Activated CD4-positive, alpha-beta T cell treated with anti-CD3 and anti-CD28 coated beads, Interleukin-2, amount 50 U/mL, for 4 hours (primary cell): ENCODE measurements around the gene HYDIN.
"Not testable (repeated sequence)": the region's sequence is repeated elsewhere in the genome, so short reads cannot be mapped to it uniquely, and the experiment has no call there.

Source experiments
- DNase-seq, 2 experiments: peaks; one replicate each; pipeline ENCODE4 v3.0.0-alpha.2; 2020

HYDIN gene

GRCh38 chr16:70818088-70818487, 412.4 kb downstream of the HYDIN start:
- not testable (repeated sequence) for DNase-seq

DNA sequence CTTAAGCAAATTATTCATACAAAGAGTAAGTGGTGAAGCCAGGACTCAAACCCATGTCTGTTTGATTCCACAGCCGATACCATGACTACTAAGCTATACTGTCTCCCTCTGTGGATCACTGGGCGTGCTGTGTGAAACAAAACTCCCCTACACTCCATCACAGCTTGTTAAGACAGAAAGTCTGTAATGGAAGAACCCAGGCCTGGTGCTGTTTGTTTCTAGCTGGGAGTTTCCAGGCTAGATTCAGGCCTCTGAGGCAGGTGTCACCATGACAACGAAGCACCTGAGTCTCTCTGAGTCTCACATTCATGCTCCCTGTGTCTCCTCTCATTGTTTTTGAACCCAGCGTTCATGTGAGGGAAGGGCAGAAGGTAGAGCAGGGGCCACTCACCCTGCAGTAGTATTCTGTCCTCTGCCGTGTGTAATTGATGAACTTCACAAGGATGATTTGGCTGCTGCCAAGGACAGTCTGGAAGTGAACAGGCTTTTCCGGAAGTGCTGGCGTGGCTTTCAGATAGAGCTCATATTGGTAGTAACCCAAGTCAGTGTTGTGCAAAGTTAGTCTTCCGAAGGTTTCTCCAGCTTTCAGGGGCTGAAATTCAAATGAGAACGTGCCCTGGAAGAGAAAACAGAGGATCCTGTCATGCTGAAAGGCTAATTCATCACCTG, 421.0 kb downstream of the HYDIN start:
- no peak for DNase-seq

GRCh38 chr16:70808371-70808770, 422.2 kb downstream of the HYDIN start:
- no peak for DNase-seq

DNA sequence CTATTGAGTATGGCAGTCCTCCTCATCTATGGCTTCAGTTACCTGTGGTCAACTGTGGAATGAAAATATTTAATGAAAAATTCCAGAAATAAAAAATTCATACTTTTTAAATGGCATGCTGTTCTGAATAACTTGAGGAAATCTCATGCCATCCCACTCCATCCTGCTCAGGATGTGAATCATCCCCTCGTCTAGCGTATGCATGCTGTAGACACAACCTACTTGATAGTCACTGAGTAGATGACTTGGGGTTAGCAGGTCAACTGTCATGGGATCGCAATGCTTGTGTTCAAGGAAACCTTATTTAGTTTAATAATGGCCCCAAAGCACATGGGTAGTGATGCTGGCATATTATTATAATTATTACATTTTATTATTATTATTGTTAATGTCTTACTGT, 424.7 kb downstream of the HYDIN start:
- DNase-seq: no peak

DNA sequence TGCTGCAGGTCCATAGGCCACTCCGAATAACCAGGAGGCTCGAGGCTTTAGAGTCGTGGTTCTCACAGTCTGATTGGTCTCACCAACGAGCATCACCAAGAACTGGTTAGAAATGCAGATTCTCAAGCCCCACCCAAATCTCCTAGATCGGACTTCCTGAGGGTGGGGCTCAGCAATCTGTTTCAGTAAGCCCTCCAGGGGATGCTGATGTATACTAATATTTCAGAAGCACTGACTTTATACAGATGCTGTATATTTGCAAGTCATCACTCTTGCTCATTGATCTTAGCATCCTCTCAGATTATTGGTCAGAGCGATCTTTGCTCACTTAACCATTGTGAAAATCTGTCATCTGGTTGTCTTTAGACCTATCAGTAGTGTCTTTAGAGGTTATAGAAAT, 425.1 kb downstream of the HYDIN start:
- no peak for DNase-seq

DNA sequence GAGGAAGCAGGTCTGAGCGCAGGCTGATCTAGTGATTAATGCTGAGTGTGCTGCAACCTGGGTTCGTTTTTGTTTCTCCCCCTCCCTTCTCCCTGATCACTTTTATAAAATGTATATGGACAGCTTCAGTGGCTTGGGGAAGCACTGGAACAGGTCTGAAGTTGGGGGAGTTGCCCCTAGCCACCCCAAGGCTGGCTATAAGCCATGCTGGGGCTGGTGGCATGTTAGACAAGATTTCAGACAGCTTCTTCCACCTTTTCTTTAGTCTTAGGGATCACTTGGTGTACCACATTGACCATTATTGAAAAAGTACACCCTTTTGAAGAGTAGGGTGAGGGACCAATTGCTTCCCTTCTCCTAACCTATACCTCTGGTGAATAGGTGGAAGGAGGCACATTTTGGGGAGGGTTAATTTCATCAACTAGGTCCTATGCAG, 425.8 kb downstream of the HYDIN start:
- no peak for DNase-seq

DNA sequence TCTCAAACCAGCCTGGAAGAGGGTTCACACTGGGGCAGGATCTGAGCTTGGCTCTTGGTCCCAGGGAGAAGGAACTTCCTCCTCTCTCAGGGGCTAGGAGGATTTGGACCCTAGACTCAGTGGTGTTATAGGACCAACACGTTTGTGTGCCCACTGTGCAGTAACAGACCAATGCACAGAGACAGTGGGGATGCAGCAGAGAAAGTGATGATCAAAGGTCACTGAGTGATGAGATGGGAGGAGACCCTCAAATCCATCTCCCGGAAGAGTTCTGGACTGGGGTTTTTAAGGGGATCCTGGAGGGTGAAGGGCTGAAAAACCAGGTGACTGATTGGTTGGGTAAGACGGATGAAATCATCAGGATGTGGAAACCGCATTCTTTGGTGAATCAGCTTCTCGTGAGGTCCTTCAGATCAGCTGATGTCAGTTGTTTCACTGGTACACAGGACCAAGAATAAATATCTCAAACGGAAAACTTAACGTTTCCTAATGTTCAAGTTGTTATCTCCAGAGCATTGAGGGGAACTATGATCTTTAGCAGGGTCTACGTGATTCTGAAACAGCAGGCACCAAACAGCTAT, 426.3 kb downstream of the HYDIN start:
- no peak for DNase-seq

DNA sequence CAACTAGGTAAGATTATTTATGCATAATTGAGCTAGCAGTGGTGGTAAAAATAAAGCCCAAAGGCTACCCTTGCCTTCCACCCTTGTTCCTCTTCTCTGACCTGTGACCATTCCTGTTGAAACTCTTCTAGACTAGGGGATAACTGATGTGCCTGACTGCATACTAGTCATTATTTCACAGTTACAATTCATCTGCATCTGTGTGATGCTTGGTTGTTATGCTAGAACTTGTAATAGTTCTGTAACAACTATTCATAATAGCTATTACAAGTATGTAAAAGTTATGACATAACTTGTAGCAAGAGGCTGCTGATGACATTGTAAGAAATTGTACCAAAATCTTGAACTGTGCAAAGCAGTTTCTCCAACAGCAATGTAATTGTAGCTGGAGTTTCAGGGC, 427.2 kb downstream of the HYDIN start:
- DNase-seq: no peak

GRCh38 chr16:70801611-70802010, 428.9 kb downstream of the HYDIN start:
- no peak for DNase-seq

DNA sequence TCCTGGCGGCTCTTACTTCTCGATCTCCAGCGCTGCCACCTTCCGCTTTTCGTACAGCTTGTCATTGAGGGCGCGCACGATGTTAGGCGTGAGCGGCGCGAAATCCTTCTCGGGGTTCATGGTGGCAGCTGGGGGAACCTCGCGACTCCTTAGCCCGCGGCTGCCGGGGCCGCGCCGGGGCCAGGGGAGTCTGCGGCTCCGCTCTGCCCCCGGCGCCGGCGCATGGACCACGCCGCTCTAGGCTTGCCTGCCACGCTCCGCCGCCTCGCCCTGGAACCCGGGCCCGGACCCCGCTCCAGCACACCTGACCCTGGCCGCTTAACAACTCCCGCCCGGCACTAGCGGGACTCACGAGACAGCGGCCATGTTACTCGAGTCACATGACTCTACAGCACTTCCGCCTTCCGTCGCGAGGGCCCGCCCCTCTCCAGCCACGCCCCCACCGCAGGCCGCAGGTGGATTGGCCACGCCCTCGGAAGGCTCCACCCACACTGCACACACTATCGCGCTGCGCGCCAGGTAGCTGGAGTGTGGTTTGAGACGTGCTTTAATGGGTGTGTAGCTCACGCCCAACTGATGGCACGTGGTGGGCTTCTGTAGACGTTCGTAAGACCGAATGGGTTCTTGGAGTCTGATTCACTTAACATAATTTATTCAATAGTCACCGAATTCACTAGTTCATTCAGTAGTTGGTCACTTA, 429.6 kb downstream of the HYDIN start, which contains the start of gene VAC14:
VAC14 (minus strand) TSS at position 378 of the 700 bp plus-strand sequence; CDS start at position 120, 258 bp downstream.
- DNase-seq: peak; percentile 96 to 98

- no peak for DNase-seq
These were observed 430.2 kb downstream of the HYDIN start for GRCh38 chr16:70800311-70800710.

GRCh38 chr16:70796301-70796700, 434.2 kb downstream of the HYDIN start:
- no peak for DNase-seq

DNA sequence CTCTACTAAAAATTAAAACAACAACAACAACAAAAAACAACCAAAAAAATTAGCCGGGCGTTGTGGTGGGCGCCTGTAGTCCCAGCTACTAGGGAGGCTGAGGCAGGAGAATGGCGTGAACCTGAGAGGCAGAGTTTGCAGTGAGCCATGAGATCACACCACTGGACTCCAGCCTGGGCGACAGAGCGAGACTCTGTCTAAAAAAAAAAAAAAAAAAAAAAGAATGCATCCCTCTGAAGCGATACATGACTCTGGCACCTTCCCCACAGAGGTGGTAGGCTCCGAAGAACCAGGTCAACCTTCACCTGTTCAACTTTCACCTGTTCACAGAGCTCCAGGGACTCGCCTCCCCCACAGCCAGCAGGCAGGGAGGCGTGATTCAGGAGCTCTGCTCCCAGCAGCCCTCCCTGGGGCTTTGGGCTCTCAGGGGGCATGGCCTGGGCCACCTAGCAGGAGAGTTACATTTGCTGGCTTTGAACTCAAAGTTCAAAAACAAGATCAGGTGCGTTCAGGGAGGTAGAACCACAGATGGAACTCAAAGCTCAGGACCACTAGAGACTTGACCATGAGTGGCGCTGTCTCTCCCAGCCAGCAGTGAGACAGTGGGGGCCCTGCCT, 435.1 kb downstream of the HYDIN start:
- no peak for DNase-seq

GRCh38 chr16:70793851-70794502, 436.5 kb downstream of the HYDIN start:
- DNase-seq: no peak

- no peak for DNase-seq
These were observed 439.7 kb downstream of the HYDIN start for GRCh38 chr16:70790815-70791214.

GRCh38 chr16:70789595-70790447, 440.7 kb downstream of the HYDIN start:
- no peak for DNase-seq

DNA sequence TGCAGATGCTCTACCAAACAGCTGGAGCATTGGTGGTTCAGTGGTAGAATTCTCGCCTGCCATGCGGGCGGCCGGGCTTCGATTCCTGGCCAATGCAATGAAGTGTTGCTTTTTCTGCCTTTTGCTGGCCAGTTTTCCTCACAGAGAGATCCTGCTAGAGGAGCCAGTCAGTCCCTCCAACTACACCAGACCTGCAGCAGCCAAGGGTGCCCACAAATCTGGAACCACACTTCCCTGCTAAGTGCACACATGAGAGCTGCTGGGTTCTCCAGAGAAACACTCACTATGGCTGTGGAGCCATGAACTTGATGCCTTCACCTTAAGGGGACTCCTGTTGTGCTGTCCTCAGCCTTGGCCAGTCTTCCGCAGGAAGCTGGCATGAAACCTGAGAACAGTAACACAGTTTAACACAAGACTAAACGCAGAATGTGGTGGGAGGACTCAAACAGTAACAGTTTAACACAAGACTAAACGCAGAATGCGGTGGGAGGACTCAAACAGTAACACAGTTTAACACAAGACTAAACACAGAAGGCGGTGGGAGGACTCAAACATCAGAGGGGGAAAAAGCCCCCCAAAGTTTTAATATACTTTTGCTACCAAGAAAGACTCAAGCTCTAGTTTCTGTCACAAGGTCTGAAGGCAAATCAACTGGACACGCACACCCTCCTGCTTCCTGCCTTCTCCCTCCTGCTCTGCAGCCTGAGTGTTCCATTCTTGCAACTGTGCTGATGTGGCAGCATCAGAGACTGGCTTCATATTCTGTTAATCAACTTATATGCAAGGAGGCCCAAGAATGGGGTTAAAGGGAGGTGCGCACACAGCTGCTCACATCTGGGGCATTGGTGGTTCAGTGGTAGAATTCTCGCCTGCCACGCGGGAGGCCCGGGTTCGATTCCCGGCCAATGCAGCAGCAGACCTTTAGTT, 441.6 kb downstream of the HYDIN start:
- no peak for DNase-seq

GRCh38 chr16:70786020-70786755, 444.3 kb downstream of the HYDIN start:
- DNase-seq: no peak

DNA sequence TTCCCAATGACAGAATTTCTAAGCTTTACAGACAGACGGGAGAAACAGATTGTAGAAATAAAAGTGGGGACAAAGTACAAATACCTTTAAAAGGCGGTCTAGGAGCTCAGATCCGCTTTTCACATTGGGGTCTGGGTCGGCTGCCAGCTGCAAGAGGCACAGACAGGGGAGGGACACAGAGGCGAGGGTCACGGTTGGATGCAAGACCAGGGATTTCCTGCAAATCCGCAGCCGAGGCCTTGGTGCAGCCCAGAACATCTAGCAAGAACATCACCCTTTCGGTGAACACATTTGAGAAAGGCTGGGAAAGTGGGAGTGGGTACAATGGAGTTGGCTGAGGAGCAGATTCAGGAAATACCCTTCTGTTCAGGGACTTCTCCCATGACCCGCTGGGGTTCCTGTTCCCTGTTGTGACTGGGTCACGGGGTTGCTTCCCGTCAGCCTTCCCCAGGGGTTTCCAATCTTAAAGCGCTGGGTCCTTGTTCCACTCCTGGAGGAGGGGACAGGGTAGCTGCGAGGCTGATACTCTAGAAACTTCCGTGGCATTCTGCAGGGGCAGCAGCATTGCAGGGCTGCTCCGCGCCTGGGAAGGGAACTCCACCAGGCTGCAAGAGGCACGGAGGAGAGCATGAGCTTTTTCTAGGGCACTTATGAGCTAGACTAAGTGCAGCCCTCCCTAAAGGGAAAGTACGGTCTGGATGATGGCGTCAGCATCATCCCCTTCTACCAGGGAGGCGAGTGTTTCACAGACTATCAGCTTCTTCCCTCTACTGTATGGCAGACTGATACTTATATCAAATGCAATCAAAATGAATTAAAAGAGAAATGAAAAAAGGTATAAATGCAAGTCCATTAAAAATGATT, 445.6 kb downstream of the HYDIN start:
- no peak for DNase-seq
